Thymus (tissue), 11 donors: Measurements from ENCODE around the gene TMPRSS2. TPM values are rescaled to one million over a fixed set of nuclear protein-coding genes. Genes with fewer than 3 reads are reported as not detected.

Experiments used
- DNase-seq, 9 donors: peaks; one replicate each; pipeline ENCODE4 v3.0.0-alpha.2; 2013; ENCODE audit warnings: low spot score in 9 of 9, low read depth in 6 of 9, missing footprints in 1 of 9
- H3K27ac ChIP-seq, 2 donors: one replicate each; pipeline ENCODE4 v1.5.1; 2013; ENCODE audit warnings: control low read depth in 1 of 2, low read depth in 1 of 2, low read length in 1 of 2, mild to moderate bottlenecking in 1 of 2, moderate library complexity in 1 of 2
- H3K27me3 ChIP-seq, 2 donors: one replicate each; pipeline ENCODE4 v1.5.1; 2013; ENCODE audit warnings: low read length in 1 of 2; ENCODE audit not compliant: control insufficient read depth in 2 of 2, insufficient read depth in 1 of 2
- H3K36me3 ChIP-seq, 2 donors: one replicate each; pipeline ENCODE4 v1.5.1; 2013; ENCODE audit warnings: low read length in 1 of 2, mild to moderate bottlenecking in 1 of 2, moderate library complexity in 1 of 2; ENCODE audit not compliant: control insufficient read depth in 2 of 2, insufficient read depth in 2 of 2
- H3K4me1 ChIP-seq, 2 donors: one replicate each; pipeline ENCODE4 v1.5.1; 2013; ENCODE audit warnings: low read length in 2 of 2; ENCODE audit not compliant: control insufficient read depth in 2 of 2, insufficient read depth in 2 of 2
- H3K4me3 ChIP-seq, 2 donors: one replicate each; pipeline ENCODE4 v1.5.1; 2013; ENCODE audit warnings: low read length in 2 of 2, control low read depth in 1 of 2, mild to moderate bottlenecking in 1 of 2
- H3K9me3 ChIP-seq, 2 donors: one replicate each; pipeline ENCODE4 v1.5.1; 2013; ENCODE audit warnings: low read length in 1 of 2, mild to moderate bottlenecking in 1 of 2; ENCODE audit not compliant: control insufficient read depth in 2 of 2, insufficient read depth in 1 of 2
- WGBS: extraction: QIAGEN DNeasy Blood & Tissue Kit; methylation state at CpG from one replicate; pipeline ENCODE4 v1.1.7; 2013; 5-methylcytosine and 5-hydroxymethylcytosine counted together
- polyA plus RNA-seq: library from polyadenylated mRNA; stranded (reverse); fragments of 200-250 nt; gene quantifications from one replicate; pipeline ENCODE4 v1.2.3, GENCODE V29; 2013
- total RNA-seq: library from RNA; stranded (reverse); fragments of 120-200 nt; gene quantifications from one replicate; pipeline ENCODE4 v1.2.4, GENCODE V29; 2013
- donor health status: healthy.

TMPRSS2 gene
- total and polyA plus RNA-seq, 2 donors = 0.99 to 2.5 TPM

- 46% methylated on average over 6 of the region's 6 CpGs for WGBS
- no peaks in the 10 kb centered on the region for H3K36me3 ChIP-seq
- H3K4me1 ChIP-seq = peaks cover 3 to 16% of the 10 kb centered on the region in 2 donors
- DNase-seq = no peak
- H3K27me3 ChIP-seq = peaks cover 0 to 29% of the 10 kb centered on the region in 2 donors
- H3K9me3 ChIP-seq = no peaks in the 10 kb centered on the region
- no peak overlapping the region for H3K4me3 ChIP-seq
- H3K27ac ChIP-seq = no peak overlapping the region
These were observed 25.7 kb downstream of the TMPRSS2 start for GRCh38 chr21:41482301-41482700.

GRCh38 chr21:41481191-41481590 is 26.8 kb downstream of the TMPRSS2 start:
- H3K9me3 ChIP-seq = no peaks in the 10 kb centered on the region
- DNase-seq = no peak
- H3K27me3 ChIP-seq = peaks cover 0 to 25% of the 10 kb centered on the region in 2 donors
- H3K36me3 ChIP-seq = no peaks in the 10 kb centered on the region
- H3K4me1 ChIP-seq = peaks cover 3 to 17% of the 10 kb centered on the region in 2 donors
- H3K4me3 ChIP-seq = no peak overlapping the region
- H3K27ac ChIP-seq = no peak overlapping the region
- 97% methylated on average over 8 of the region's 8 CpGs for WGBS

- H3K9me3 ChIP-seq = no peaks in the 10 kb centered on the region
- no peak overlapping the region for H3K27ac ChIP-seq
These were observed 27.8 kb downstream of the TMPRSS2 start for GRCh38 chr21:41480086-41480690.

GRCh38 chr21:41479686-41480085 is 28.3 kb downstream of the TMPRSS2 start:
- no peak for DNase-seq
- peaks cover 3 to 20% of the 10 kb centered on the region in 2 donors for H3K4me1 ChIP-seq
- H3K27me3 ChIP-seq = peaks cover 0 to 25% of the 10 kb centered on the region in 2 donors
- no peaks in the 10 kb centered on the region for H3K9me3 ChIP-seq
- H3K4me3 ChIP-seq = no peak overlapping the region
- no peak overlapping the region for H3K27ac ChIP-seq
- H3K36me3 ChIP-seq = no peaks in the 10 kb centered on the region
- 76% methylated on average over 8 of the region's 8 CpGs for WGBS

More at GRCh38 chr21:41480086-41480690, 27.8 kb downstream of the TMPRSS2 start:
- Histone ChIP-seq H3K27me3 (peaks cover 0 to 25% of the 10 kb centered on the region in 2 donors), H3K36me3 (no peaks in the 10 kb centered on the region), H3K4me1 (peaks cover 3 to 20% of the 10 kb centered on the region in 2 donors), H3K4me3 (no peak overlapping the region)
- WGBS = 90% methylated on average over 17 of the region's 17 CpGs
- DNase-seq = no peak

GRCh38 chr21:41478319-41479177 is 29.4 kb downstream of the TMPRSS2 start:
- H3K27ac ChIP-seq = no peak overlapping the region
- H3K36me3 ChIP-seq = no peaks in the 10 kb centered on the region
- DNase-seq = no peak
- H3K4me1 ChIP-seq = peaks cover 3 to 20% of the 10 kb centered on the region in 2 donors
- 76% methylated on average over 11 of the region's 11 CpGs for WGBS
- no peaks in the 10 kb centered on the region for H3K9me3 ChIP-seq
- no peak overlapping the region for H3K4me3 ChIP-seq
- H3K27me3 ChIP-seq = peaks cover 0 to 25% of the 10 kb centered on the region in 2 donors

GRCh38 chr21:41477641-41478318 is 30.2 kb downstream of the TMPRSS2 start:
- Histone ChIP-seq H3K4me1 (peaks cover 3 to 20% of the 10 kb centered on the region in 2 donors), H3K27ac (no peak overlapping the region)

GRCh38 chr21:41475714-41476420 is 32.1 kb downstream of the TMPRSS2 start:
- H3K4me3 ChIP-seq = no peak overlapping the region
- 87% methylated on average over 15 of the region's 15 CpGs for WGBS
- no peak overlapping the region for H3K27ac ChIP-seq
- no peaks in the 10 kb centered on the region for H3K9me3 ChIP-seq
- no peak for DNase-seq
- peaks cover 0 to 26% of the 10 kb centered on the region in 2 donors for H3K27me3 ChIP-seq
- H3K36me3 ChIP-seq = no peaks in the 10 kb centered on the region
- H3K4me1 ChIP-seq = peaks cover 3 to 20% of the 10 kb centered on the region in 2 donors

More at GRCh38 chr21:41477641-41478318, 30.2 kb downstream of the TMPRSS2 start:
- Histone ChIP-seq H3K36me3 (no peaks in the 10 kb centered on the region), H3K4me3 (no peak overlapping the region), H3K27me3 (peaks cover 0 to 25% of the 10 kb centered on the region in 2 donors), H3K9me3 (no peaks in the 10 kb centered on the region)
- WGBS = 31% methylated on average over 15 of the region's 15 CpGs
- peak in 4 of 9 donors; percentile 16 to 57 (median 29) for DNase-seq

GRCh38 chr21:41472753-41473548 is 35.0 kb downstream of the TMPRSS2 start:
- DNase-seq = no peak
- H3K4me1 ChIP-seq = peaks cover 3 to 21% of the 10 kb centered on the region in 2 donors
- WGBS = 91% methylated on average over 33 of the region's 33 CpGs
- H3K36me3 ChIP-seq = no peaks in the 10 kb centered on the region
- H3K27me3 ChIP-seq = peaks cover 0 to 8% of the 10 kb centered on the region in 2 donors
- no peak overlapping the region for H3K27ac ChIP-seq
- H3K9me3 ChIP-seq = no peaks in the 10 kb centered on the region
- no peak overlapping the region for H3K4me3 ChIP-seq
